ENCODE measurements around the gene SSNA1. TPM values are rescaled to one million over a fixed set of nuclear protein-coding genes. Genes with fewer than 3 reads are reported as not detected.
A peak's percentile ranks its signal among the peaks of the same experiment; 100 is the strongest.

The SSNA1 gene
- total RNA-seq, 4 donors from 2014 or later = 42.0 to 97.5 (median 62.8) TPM

- Histone ChIP-seq H3K27me3 (peaks cover 27% of the 10 kb centered on the region), H3K4me3 (replicated peaks in 1 of 3) (peak overlapping the region in 1 of 3 donors; percentile 17), H3K9me3 (no peaks in the 10 kb centered on the region), H3K36me3 (no peaks in the 10 kb centered on the region), H3K27ac (no peak overlapping the region), H3K4me1 (peaks cover 7 to 26% of the 10 kb centered on the region in 2 donors)
- intact Hi-C loops (cut with DNase I) = no loop called here
- no peak for DNase-seq
- WGBS, 2 donors = 2 to 3% methylated on average over 7 to 13 of the region's 124 CpGs
- TF ChIP-seq POLR2A (IDR thresholded peaks at IDR 0.05) = no peak
- no peak for TF ChIP-seq CTCF (IDR thresholded peaks at IDR 0.05)
Measured at GRCh38 chr9:137168904-137169856, 19.3 kb upstream of the SSNA1 start.

GRCh38 chr9:137169896-137170358 is 18.5 kb upstream of the SSNA1 start, which contains the start of gene LRRC26:
LRRC26 (minus strand) TSS chr9:137170051; CDS start chr9:137169943, 108 bp downstream.
- 13 to 18% methylated on average over 6 to 15 of the region's 41 CpGs for WGBS, 2 donors

GRCh38 chr9:137170486-137171148 is 17.9 kb upstream of the SSNA1 start:
- DNase-seq = no peak
- H3K27ac ChIP-seq = no peak overlapping the region
- 28 to 34% methylated on average over 11 of the region's 14 CpGs for WGBS, 2 donors
- H3K4me3 ChIP-seq (replicated peaks in 1 of 3) = no peak overlapping the region
- intact Hi-C loops (cut with DNase I) = no loop called here
- H3K27me3 ChIP-seq = peaks cover 20% of the 10 kb centered on the region
- H3K9me3 ChIP-seq = no peaks in the 10 kb centered on the region
- peaks cover 7 to 26% of the 10 kb centered on the region in 2 donors for H3K4me1 ChIP-seq
- H3K36me3 ChIP-seq = no peaks in the 10 kb centered on the region
- no peak for TF ChIP-seq CTCF (IDR thresholded peaks at IDR 0.05)
- no peak for TF ChIP-seq POLR2A (IDR thresholded peaks at IDR 0.05)

More at GRCh38 chr9:137169896-137170358, 18.5 kb upstream of the SSNA1 start, which contains the start of gene LRRC26:
- Histone ChIP-seq H3K27me3 (peaks cover 24% of the 10 kb centered on the region), H3K9me3 (no peaks in the 10 kb centered on the region), H3K36me3 (no peaks in the 10 kb centered on the region), H3K4me3 (replicated peaks in 1 of 3) (no peak within 1 kb of the TSS), H3K27ac (no peak within 1 kb of the TSS), H3K4me1 (peaks cover 7 to 26% of the 10 kb centered on the region in 2 donors)
- no peak for DNase-seq
- TF ChIP-seq CTCF (IDR thresholded peaks at IDR 0.05) (no peak), POLR2A (IDR thresholded peaks at IDR 0.05) (no peak)
- intact Hi-C loops (cut with DNase I) = no loop called here

GRCh38 chr9:137171149-137171900 is 17.2 kb upstream of the SSNA1 start:
- intact Hi-C loops (cut with DNase I) = no loop called here
- Histone ChIP-seq H3K4me1 (peaks cover 7 to 26% of the 10 kb centered on the region in 2 donors), H3K27ac (no peak overlapping the region), H3K27me3 (peaks cover 13% of the 10 kb centered on the region), H3K4me3 (replicated peaks in 1 of 3) (no peak overlapping the region), H3K9me3 (no peaks in the 10 kb centered on the region), H3K36me3 (no peaks in the 10 kb centered on the region)
- TF ChIP-seq POLR2A (IDR thresholded peaks at IDR 0.05) = no peak
- no peak for TF ChIP-seq CTCF (IDR thresholded peaks at IDR 0.05)
- 78 to 81% methylated on average over 8 to 12 of the region's 22 CpGs for WGBS, 2 donors
- DNase-seq = no peak

Data from thyroid gland (tissue), 4 donors.